ENCODE results near the gene MORC3.
"Not testable (repeated sequence)": the region's sequence is repeated elsewhere in the genome, so short reads cannot be mapped to it uniquely, and the experiment has no call there.

MORC3 gene

GRCh38 chr21:36323032-36323431, 3.0 kb downstream of the MORC3 start:
- no peak for DNase-seq

- no peak for DNase-seq
Measured at GRCh38 chr21:36325373-36326010, 5.5 kb downstream of the MORC3 start.

GRCh38 chr21:36330904-36331303, 10.9 kb downstream of the MORC3 start:
- peak; percentile 27 for DNase-seq

- no peak for DNase-seq
Measured at GRCh38 chr21:36337099-36337509, 17.1 kb downstream of the MORC3 start.

- no peak for DNase-seq
Measured at GRCh38 chr21:36338975-36339374, 19.0 kb downstream of the MORC3 start.

- DNase-seq: not testable (repeated sequence)
Measured at GRCh38 chr21:36342581-36342980, 22.6 kb downstream of the MORC3 start.

- no peak for DNase-seq
Measured at GRCh38 chr21:36344931-36345330, 24.9 kb downstream of the MORC3 start.

GRCh38 chr21:36347278-36347961, 27.4 kb downstream of the MORC3 start:
- no peak for DNase-seq

GRCh38 chr21:36347962-36348328, 27.9 kb downstream of the MORC3 start:
- DNase-seq: no peak

GRCh38 chr21:36349315-36349714, 29.3 kb downstream of the MORC3 start:
- no peak for DNase-seq

- no peak for DNase-seq
Measured at GRCh38 chr21:36350282-36350910, 30.4 kb downstream of the MORC3 start.

- no peak for DNase-seq
Measured at GRCh38 chr21:36354918-36355680, 35.1 kb downstream of the MORC3 start.

- DNase-seq: no peak
Measured at GRCh38 chr21:36355868-36356267, 35.9 kb downstream of the MORC3 start.

- no peak for DNase-seq
Measured at GRCh38 chr21:36359185-36359584, 39.2 kb downstream of the MORC3 start.

GRCh38 chr21:36369064-36369685, 49.2 kb downstream of the MORC3 start:
- DNase-seq: no peak

- no peak for DNase-seq
Measured at GRCh38 chr21:36375994-36376393, 56.0 kb downstream of the MORC3 start.

GRCh38 chr21:36377391-36377842, 57.4 kb downstream of the MORC3 start:
- DNase-seq: no peak

- DNase-seq: no peak
Measured at GRCh38 chr21:36379251-36379650, 59.3 kb downstream of the MORC3 start.

GRCh38 chr21:36381841-36382589, 62.0 kb downstream of the MORC3 start:
- no peak for DNase-seq

- DNase-seq: not testable (repeated sequence)
Measured at GRCh38 chr21:36382722-36383121, 62.7 kb downstream of the MORC3 start.

- no peak for DNase-seq
Measured at GRCh38 chr21:36384885-36385232, 64.9 kb downstream of the MORC3 start.

Measured in activated CD4-positive, alpha-beta T cell treated with anti-CD3 and anti-CD28 coated beads for 1 hour (primary cell).